Measurements from ENCODE around the gene SF3A1.

Gene SF3A1

GRCh38 chr22:30321461-30321860 lies 35.2 kb downstream of the SF3A1 start:
- DNase-seq = no peak

- DNase-seq = no peak
Measured at GRCh38 chr22:30320021-30320556, 36.6 kb downstream of the SF3A1 start.

- no peak for DNase-seq
Measured at GRCh38 chr22:30318799-30319419, 37.8 kb downstream of the SF3A1 start.

GRCh38 chr22:30317778-30318177 lies 38.9 kb downstream of the SF3A1 start:
- DNase-seq = no peak

- no peak for DNase-seq
Measured at GRCh38 chr22:30315962-30316576, 40.6 kb downstream of the SF3A1 start.

- DNase-seq = peak; percentile 47
Measured at GRCh38 chr22:30314915-30315314, 41.8 kb downstream of the SF3A1 start.

- DNase-seq = no peak
Measured at GRCh38 chr22:30313527-30314363, 42.9 kb downstream of the SF3A1 start.

- no peak for DNase-seq
Measured at GRCh38 chr22:30312053-30312452, 44.6 kb downstream of the SF3A1 start.

- DNase-seq = no peak
Measured at GRCh38 chr22:30310881-30311771, 45.6 kb downstream of the SF3A1 start.

- no peak for DNase-seq
Measured at GRCh38 chr22:30309951-30310741, 46.5 kb downstream of the SF3A1 start.

GRCh38 chr22:30308518-30309230 lies 48.0 kb downstream of the SF3A1 start:
- no peak for DNase-seq

- no peak for DNase-seq
Measured at GRCh38 chr22:30308093-30308492, 48.6 kb downstream of the SF3A1 start.

GRCh38 chr22:30307041-30307574 lies 49.6 kb downstream of the SF3A1 start:
- DNase-seq = no peak

- no peak for DNase-seq
Measured at GRCh38 chr22:30306627-30307011, 50.1 kb downstream of the SF3A1 start.

- no peak for DNase-seq
Measured at GRCh38 chr22:30305906-30306626, 50.6 kb downstream of the SF3A1 start.

- DNase-seq = peak; percentile 53
Measured at GRCh38 chr22:30305519-30305905, 51.2 kb downstream of the SF3A1 start.

- no peak for DNase-seq
Measured at GRCh38 chr22:30304495-30305244, 52.0 kb downstream of the SF3A1 start.

- DNase-seq = no peak
Measured at GRCh38 chr22:30302810-30303138, 53.9 kb downstream of the SF3A1 start.

- DNase-seq = no peak
Measured at GRCh38 chr22:30301995-30302809, 54.5 kb downstream of the SF3A1 start.

Data from activated T-cell treated with anti-CD3 and anti-CD28 coated beads, Interleukin-2, amount 50 U/mL, for 1 hour (primary cell).